GM21526 (cell line): Measurements from ENCODE around the gene HSD17B7.
A peak's percentile ranks its signal among the peaks of the same experiment; 100 is the strongest.
"Not testable (repeated sequence)": the region's sequence is repeated elsewhere in the genome, so short reads cannot be mapped to it uniquely, and the experiment has no call there.

Experiments
- ATAC-seq: cut with Tn5 transposase; IDR thresholded peaks from one replicate; pipeline ENCODE4 v1.9.1; 2021; ENCODE audit warnings: moderate library complexity; ENCODE audit not compliant: unreplicated experiment, low FRiP score

HSD17B7 gene, protein sequence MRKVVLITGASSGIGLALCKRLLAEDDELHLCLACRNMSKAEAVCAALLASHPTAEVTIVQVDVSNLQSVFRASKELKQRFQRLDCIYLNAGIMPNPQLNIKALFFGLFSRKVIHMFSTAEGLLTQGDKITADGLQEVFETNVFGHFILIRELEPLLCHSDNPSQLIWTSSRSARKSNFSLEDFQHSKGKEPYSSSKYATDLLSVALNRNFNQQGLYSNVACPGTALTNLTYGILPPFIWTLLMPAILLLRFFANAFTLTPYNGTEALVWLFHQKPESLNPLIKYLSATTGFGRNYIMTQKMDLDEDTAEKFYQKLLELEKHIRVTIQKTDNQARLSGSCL

DNA sequence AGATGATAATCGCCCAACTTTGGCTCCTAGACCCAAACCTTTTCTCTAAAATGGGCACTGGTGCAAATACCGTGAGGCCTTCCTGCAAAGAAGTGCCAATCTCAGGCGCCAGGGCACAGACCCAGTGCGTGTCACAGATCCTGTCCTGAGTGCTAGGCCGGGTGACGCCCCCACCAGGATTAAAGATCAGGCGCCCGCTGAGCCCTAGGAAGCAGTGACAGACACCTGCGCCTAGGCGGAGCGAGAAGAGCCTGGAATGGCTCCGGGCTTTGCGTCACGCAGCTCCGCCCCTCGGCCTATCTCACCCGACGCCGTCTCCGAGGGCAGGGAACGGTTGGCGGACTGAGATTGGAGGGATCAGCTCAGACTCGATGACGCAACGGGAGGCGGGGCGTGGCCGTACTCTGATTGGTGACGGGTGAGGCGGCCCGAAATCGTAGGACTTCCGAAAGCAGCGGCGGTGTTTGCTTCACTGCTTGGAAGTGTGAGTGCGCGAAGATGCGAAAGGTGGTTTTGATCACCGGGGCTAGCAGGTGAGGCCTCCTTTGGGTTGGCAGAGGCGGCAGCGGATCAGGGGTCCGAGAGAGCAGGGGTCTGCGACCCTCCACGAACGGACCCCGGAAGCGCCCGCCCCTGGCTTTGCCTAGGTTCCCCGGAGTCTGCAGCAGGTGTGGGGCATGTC lies at the start of gene HSD17B7:
Gene HSD17B7 (plus strand): TSS at position 400 of the 682 bp plus-strand sequence. CDS start 99 bp downstream, at position 499.
- peak; percentile 100 for ATAC-seq

DNA sequence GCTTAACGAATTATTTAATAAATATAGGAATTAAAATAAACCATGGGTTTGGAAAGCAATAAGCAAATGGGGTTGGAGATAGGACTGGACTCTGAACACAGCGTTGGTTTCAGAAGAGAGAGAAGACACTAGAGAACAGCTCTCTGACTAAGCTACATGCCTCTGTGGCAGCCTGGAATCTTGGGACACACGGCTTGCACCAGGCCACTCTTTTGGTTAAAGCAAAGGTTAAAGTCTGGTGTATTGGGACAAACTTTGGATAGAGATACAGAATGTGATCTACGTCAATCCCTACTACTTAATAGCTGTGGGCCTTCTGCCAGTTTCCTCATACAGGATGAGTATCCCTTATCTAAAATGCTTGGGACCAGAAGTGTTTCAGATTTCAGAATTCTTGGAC lies 49.7 kb upstream of the HSD17B7 start:
- no peak for ATAC-seq

DNA sequence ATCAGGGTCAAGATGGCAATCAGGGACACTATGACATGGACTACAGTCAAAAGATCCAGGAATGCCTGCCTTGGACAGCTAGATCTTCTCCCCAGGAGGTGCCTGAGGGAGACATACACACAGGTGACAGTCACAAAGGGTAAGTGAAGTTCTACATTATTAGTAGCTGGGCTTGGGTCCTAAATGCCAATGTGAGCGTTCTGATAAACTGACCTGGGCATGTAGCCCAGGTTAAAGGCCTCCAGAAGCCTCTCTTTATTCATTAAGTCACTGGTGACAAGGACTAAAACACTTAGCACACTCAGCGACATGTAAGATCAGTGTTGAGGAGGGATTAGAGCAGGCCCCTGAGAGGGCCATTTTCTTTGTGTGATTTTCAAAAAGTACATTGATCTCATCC lies 48.9 kb upstream of the HSD17B7 start:
- ATAC-seq, result no peak

DNA sequence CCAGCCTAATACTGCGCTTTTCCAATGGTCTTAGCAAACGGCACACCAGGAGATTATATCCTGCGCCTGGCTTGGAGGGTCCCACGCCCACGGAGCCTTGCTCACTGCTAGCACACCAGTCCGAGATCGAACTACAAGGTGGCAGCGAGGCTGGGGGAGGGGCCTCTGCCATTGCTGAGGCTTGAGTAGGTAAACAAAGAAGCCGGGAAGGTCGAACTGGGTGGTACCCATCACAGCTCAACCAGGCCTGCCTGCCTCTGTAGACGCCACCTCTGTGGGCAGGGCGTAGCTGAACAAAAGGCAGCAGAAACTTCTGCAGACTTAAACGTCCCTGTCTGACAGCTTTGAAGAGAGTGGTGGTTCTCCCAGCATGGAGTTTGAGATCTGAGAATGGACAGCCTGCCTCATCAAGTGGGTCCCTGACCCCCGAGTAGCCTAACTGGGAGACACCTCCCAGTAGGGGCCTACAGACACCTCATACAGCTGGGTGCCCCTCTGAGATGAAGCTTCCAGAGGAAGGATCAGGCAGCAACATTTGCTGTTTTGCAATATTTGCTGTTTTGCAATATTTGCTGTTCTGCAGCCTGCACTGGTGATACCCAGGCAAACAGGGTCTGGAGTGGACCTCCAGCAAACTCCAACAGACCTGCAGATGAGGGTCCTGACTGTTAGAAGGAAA lies 44.1 kb upstream of the HSD17B7 start:
- ATAC-seq, result not testable (repeated sequence)

DNA sequence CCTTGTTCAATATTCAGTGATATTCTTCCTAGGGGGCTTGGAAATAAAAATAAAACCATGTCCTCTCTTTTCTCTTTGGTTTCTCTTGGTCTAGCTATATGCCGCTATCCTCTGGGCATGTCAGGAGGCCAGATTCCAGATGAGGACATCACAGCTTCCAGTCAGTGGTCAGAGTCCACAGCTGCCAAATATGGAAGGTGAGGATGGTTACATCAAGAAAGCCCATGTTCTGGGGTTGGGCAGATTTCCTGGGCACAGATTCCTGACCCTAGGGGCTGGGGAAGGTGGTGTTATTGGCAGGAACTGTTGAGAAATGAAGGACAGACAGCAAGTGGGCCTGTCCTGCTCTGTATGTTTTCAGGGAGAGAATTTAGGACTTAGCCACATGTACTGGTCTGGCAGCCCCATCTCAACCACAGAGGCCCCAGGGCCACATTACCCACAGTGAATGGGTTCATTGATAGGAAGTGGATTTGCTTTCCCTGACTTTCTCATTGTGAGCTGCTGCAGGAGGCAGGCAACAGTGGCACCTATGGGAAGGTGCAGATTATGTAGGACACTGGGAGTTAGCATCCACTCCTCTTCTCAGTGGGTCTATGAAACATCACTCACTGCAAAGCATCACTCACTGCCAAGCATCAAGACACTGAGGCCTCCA lies 37.4 kb upstream of the HSD17B7 start:
- no peak for ATAC-seq

DNA sequence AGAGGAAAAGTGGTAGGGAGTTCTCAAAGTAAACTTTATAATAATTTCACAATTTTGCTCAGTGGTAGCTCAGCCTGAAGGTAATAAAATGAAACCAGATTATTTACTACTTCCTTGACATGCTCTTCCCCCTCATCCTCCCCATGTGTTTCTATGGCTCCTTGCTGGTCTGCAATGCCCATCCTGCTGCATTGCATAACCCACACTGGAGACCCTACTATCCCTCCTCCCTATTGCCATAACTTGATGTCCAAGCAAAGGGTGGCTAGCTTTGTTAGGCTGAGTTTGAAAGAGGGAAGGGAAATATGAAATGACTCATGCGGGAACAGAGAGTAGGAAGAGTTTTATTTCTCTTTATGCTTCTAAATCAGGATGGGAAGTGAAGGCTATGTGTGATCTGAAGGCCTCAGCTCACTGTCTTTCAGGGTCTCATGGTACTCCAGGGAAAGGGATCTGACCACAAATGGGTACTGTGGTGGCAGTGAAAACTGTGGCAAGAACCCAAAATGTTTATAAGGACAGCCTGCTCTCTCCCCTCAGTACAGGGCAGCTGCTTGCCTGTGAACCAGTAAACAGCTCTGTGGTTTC lies 36.4 kb upstream of the HSD17B7 start:
- no peak for ATAC-seq

DNA sequence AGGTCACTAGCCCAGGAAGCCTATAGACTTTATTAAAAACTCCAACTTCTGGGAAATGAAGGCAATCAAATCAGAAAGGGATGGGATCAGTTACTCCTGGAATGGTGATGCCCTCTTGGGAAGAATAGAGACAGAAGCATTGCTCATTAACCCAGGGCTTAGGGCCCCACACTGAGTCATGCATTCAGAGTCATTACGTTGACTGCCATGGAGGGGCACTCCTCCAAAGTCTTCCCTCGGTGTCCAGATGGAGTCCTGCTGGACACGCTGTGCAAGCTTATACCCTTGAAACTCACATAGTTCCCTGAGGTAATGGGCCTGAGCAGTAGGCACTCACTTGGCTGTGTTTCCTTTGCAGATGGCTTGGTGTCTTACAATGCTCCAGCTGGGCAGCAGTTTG lies 35.2 kb upstream of the HSD17B7 start:
- no peak for ATAC-seq

DNA sequence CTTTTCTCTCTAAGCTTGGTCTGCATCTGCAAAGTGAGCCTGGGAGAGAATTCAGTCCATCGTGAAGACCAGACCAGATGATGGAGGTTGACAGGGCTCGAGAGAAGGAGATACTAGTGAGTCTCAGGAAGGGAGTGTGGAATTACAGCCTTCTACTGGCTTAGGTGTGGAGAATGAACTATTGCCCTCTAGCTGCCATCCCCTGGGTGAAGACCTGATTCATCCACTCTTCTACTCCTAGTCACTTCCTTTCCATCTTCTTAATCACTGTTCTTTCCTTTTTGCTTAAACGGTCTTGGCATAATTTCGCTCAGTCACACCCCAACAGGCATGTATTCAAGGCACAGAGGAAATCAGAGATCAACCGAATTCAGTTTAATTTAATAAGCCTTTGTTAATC lies 34.0 kb upstream of the HSD17B7 start:
- no peak for ATAC-seq

DNA sequence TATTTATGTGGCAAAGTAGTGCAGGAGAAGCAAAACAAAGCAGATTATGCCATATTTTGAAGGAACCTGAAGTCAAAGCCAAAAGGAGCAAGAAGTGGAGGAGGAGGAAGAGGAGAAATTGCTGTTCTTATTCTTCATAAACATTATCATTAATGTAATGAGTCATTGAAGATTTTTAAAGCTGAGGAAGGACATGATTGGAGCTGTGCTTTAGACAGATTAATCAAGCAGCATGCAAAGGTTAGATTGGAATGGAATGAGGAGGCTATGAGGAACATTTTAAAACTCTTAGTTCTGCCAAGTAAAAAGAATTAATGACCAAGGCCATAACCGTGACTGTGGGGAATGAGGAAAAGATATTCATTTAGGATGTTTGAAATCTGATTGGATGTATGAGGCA lies 33.0 kb upstream of the HSD17B7 start:
- no peak for ATAC-seq

DNA sequence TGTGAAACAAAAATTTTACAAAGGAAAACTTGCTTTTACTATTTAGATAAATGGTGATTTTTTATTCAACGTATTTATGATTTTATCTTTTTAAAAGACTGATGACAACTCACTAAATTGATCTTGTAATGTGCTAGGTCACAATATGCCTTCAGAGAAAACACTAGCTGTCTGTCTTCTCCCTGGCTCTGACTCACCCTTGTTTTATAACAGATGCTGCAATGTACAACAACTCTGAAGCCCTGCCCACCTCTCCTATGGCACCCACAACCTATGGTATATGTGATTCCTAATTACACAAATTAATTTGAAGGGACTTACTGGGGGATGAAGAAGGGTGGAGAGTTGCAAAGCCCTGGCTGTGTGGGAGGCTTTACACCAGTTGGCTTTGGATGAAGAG lies 24.7 kb upstream of the HSD17B7 start:
- ATAC-seq, result no peak

DNA sequence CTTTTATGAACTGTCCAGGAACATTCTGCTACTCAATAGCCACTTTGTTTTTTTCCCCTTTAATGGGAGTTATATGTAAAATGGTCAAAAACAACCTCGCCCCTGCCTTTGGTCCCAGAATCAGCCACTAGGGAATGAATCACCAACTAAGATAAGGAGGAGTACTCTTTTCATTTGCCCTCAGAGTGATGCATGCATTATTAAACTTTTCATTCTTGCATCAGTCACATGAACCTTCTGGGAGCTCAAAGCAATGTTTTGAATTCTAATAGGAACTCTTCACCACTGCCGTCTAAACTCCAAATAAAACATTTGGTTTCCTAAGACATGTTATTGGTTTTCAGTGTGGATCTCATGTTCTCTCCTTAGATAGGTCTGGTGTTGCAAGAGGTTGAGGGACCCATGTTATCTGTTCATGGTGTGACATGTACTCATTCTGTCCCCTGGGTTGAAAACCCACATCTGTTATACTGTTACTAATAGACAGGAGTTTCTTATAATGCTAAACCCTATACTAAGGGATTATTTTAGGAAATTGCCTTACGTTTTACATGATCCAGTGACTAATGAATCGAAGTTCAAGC lies 17.8 kb upstream of the HSD17B7 start:
- no peak for ATAC-seq

DNA sequence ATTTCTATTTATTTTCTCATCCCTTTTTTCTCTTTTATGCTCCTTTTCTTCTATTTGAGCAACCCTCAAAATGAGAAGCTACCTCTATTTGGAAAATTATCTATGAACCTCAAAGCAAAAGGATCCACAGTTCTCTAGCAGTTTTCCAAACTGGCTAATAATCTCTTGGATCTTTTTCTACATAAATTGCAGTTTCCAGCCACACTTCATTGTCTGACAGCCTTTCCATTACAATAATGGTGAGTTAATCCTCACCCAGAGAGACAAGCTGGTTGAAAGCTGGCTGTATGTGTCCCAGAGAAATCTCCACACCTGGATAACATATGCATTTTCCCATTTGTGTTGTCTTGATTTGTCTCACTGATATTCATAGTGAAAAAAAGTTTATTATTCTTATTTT lies 16.5 kb upstream of the HSD17B7 start:
- no peak for ATAC-seq

DNA sequence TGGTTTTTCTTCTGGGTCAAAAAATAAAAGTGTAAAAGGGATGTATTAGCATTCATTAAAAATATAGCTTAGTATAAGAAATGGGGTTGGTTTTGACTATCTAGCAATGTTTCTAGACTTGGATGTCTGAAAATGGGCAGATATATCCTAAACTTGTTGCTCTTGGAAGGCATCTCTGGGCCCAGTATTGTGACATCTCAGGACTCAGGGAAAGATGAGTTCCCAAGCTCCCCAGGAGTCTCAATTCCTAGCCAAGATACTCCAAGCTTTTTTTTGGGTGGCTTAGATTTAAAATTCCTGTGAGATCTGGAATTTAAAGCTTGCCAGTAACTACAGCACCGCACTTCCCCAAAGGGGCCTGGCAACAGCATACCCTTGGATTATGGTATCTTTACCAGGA lies 11.5 kb upstream of the HSD17B7 start:
- ATAC-seq, result no peak

DNA sequence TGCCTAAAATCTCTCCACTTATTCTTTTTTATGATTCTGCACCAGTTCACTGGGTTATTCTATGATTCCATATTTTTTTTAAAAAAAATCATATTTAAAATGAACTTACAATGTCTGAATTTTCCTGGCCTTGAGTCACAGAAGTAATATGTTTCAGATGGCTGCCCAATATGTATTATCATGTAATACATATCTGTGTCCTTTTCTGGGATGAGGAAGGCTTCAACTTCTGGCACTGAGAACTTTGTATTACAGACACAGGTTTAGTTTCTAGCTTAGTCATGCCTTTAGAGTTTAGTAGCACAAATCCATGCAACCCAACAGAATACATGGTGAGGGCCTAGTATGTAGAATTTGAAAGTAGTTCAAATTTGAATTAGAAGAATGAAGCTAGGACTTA lies 7.8 kb upstream of the HSD17B7 start:
- no peak for ATAC-seq

DNA sequence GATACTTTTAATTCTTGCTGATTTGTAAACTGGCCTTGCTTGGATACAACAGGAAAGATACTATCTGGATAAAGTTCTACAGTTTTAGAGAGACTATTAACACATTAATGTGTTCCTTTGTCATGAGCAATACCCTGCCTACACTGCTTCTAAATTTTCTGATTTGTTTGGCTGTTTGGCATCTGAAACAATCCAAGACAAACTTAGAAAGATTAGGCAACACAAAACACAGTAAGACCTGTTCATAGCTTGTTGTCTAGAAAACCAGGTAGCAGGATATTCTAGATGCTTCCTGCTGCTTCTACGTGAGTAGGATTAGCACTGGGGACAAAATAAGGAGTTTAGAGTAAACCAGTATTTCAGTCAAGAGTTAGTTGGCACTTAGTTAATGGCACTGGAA lies 5.6 kb upstream of the HSD17B7 start:
- not testable (repeated sequence) for ATAC-seq

DNA sequence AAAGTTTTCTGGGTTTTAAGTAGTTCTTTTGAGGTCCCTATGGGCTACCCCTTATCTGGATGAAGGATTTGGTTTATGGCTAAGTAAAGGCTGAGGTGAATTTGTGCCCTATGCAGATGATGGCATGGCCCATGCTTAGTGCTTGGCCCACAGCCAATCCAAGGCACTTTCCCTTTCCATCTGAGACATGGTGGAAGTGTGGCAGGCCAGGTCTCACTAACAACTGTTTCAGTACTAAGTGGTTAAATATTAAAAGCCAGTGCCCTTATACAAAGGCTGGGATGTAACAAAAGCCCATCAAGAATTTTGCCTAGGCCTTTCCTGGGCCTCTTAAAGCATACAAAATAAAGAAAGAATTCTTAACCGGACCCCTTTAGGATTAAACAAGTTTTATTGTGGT lies 1.7 kb upstream of the HSD17B7 start:
- not testable (repeated sequence) for ATAC-seq

DNA sequence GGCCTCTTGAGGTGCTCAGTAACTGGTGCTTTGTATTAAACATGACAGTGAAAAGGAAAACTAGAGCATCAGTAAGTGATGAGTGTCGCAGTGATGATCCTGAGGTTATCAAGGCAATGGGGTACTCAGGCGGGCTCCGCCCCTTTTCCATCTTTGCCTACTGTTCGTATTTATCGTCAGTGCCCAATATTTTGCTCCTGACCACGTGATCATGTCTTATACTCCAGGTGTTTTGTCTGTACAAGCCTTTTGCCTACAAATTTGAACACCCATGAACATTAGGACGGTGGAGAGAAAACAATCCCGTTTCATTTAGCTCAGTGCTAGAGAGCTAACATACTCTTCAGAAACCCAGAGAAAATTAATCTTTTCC lies 469 bp downstream of the HSD17B7 start:
- ATAC-seq, result not testable (repeated sequence)

DNA sequence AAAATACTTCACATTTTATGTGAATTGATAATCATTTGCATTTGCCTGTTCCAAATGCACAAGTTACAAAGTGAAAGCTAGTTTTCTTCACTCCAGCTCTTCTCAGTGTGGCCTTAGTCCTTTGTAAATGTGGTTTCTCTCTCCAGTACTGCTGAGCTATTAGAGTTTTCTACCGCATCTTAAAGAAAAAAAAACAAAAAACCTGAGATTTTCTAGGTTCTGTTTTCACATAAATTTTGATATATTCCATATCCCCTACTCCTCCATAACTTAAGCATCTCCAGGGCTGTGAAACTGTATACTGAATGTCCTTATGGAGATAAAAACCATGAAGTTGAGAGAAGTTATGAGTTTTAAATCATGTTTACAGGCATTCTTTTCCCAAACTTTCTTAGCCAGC lies 3.8 kb downstream of the HSD17B7 start:
- not testable (repeated sequence) for ATAC-seq

DNA sequence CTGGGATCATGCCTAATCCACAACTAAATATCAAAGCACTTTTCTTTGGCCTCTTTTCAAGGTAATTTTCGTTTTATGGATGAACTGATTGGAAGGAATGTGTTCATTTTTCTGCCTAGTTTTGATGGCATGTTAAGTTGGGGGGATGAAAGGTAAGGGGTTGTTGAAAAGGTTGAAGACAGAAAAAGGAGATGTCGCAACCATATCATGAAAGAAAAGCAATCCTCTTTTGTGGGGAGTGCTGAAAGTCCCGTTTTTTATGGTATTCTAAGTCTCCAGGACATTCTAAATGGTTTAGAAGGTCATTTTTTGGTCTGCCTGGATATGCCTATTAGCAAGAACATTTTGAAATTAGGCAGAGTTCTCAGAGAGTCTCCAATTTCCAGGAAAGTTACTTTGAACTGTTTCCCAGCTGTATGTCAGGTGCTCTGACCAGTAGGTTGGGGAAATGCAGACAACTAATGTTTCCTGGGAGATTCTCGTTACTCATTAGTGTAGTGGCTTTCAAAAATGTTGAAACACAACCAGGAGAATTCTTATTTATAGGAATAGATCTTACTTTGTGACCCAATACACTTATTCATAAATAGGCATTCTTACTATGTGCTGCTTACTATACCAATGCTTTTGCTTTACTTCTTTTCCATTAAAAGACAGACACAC lies 6.2 kb downstream of the HSD17B7 start:
- ATAC-seq, result not testable (repeated sequence)
